HUES48 (cell line): Measurements from ENCODE around the gene SMURF2.
"Not testable (repeated sequence)": the region's sequence is repeated elsewhere in the genome, so short reads cannot be mapped to it uniquely, and the experiment has no call there.

Source experiments
- H3K27ac ChIP-seq: one replicate; pipeline ENCODE4 v1.7.0; 2013; ENCODE audit warnings: low read depth, low read length, inconsistent platforms
- H3K27me3 ChIP-seq: 2 replicates; pipeline ENCODE4 v1.6.1; 2013; ENCODE audit warnings: mild to moderate bottlenecking, low read length; ENCODE audit not compliant: control insufficient read depth, insufficient read depth
- H3K36me3 ChIP-seq: 2 replicates; pipeline ENCODE4 v1.6.1; 2013; ENCODE audit warnings: low read length; ENCODE audit not compliant: control insufficient read depth, insufficient read depth
- H3K4me1 ChIP-seq: 2 replicates; pipeline ENCODE4 v1.6.1; 2013; ENCODE audit warnings: mild to moderate bottlenecking, low read length; ENCODE audit not compliant: control insufficient read depth, insufficient read depth
- H3K4me3 ChIP-seq: 2 replicates; pipeline ENCODE4 v1.5.1; 2013; ENCODE audit warnings: mild to moderate bottlenecking, low read depth, low read length
- H3K9ac ChIP-seq: 2 replicates; pipeline ENCODE4 v1.6.1; 2013; ENCODE audit warnings: mild to moderate bottlenecking, low read depth, low read length, moderate library complexity
- H3K9me3 ChIP-seq: 2 replicates; pipeline ENCODE4 v1.6.1; 2013; ENCODE audit warnings: low read length; ENCODE audit not compliant: control insufficient read depth, insufficient read depth

The SMURF2 gene

DNA sequence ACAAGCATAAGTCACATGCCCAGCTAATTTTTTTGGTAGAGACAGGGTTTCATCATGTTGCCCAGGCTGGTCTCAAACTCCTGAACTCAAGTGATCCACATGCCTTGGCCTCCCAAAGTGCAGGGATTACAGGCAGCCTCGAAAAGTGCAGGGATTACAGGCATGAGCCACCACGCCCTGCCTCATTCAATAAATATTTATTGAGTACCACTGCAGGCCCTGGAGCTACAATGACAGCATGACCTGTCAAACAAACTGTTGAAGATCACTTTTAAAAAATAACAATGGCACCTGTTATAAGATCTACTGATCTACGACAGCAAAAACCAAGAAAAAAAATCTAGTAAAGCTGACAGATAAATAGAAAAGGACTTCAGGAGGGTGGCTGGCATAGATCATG, 79.1 kb downstream of the SMURF2 start:
- Histone ChIP-seq H3K9ac (no peak overlapping the region), H3K4me3 (no peak overlapping the region), H3K4me1 (peaks cover 12% of the 10 kb centered on the region; the same call in 1 of the 2 replicates), H3K27ac (no peak overlapping the region), H3K27me3 (no peaks in the 10 kb centered on the region), H3K36me3 (peaks cover 38% of the 10 kb centered on the region), H3K9me3 (no peaks in the 10 kb centered on the region)

DNA sequence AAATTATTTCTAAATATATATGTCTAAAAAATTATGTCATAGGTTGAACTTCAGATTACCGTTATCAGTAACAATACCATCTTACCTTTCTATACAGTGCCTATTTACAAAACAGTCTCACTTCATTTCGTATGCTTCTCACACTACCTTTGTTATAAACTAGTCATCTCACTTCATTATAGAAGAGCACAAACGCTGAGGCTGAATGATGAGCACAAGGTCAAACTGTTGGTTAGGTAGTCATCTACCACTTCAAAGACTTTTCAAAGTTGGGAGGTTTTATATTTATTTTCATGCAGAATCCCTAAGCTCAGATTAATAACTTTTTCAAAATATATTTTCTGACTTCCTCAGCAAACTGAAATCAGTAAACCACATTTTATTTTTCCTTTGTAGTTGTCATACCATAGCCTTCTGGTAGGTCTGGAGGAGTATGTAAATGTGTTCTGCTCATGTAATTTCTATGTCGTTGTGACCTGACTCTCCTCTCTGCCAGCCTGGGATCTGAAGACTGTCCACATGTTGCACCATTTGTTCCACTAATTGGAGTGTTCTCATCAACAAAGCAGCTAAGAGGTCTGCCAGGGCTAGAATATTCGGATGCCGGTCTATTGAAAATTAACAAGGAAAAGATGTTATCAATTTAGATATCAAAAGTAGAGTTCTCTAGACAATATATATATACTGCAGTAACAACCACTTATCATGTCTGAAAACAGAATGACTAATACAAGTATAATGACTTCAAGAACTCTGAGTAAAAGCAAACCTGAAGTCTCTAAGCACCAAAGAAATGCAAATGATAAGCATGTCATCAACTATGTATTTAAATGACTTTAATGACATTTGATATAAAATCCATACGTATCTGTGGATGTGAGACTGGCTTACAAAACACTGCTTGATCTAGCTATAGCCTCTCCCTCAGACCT, 81.5 kb downstream of the SMURF2 start:
- Histone ChIP-seq H3K27ac (no peak overlapping the region), H3K9me3 (no peaks in the 10 kb centered on the region), H3K36me3 (peaks cover 38% of the 10 kb centered on the region), H3K4me3 (no peak overlapping the region), H3K27me3 (no peaks in the 10 kb centered on the region), H3K4me1 (0 out of 2 replicates have a peak, but pooled peaks cover 5% of the 10 kb centered on the region), H3K9ac (no peak overlapping the region)

DNA sequence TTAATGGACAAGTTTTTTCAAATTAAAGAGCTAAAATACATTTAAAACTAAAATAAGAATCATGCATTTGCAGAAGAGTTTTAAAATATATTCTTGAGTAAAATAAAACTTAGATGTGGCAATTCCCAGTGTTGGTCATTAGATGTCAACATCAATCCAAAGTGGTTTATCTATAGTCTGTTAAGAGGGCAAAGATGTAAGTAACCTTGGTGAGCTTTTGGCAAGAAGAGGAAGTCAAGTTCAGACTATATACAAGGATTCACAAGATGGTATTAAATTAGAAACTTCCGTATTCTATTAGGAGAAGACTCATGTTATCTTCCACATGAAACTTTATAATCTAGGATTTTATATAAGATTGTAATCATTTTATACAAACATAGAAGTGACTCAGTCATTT, 82.2 kb downstream of the SMURF2 start:
- Histone ChIP-seq H3K4me1 (0 out of 2 replicates have a peak, but pooled peaks cover 5% of the 10 kb centered on the region), H3K4me3 (no peak overlapping the region), H3K27me3 (no peaks in the 10 kb centered on the region), H3K9ac (no peak overlapping the region), H3K27ac (no peak overlapping the region), H3K36me3 (peaks cover 38% of the 10 kb centered on the region), H3K9me3 (no peaks in the 10 kb centered on the region)

DNA sequence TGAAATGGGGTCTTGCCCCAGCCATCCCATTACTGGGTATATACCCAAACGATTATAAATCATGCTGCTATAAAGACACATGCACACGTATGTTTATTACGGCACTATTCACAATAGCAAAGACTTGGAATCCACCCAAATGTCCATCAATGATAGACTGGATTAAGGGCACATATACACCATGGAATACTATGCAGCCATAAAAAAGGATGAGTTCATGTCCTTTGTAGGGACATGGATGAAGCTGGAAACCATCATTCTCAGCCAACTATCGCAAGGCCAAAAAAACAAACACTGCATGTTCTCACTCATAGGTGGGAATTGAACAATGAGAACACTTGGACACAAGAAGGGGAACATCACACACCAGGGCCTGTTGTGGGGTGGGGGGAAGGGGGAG, 85.1 kb downstream of the SMURF2 start:
- H3K4me3 ChIP-seq, H3K9me3 ChIP-seq, H3K4me1 ChIP-seq, H3K27ac ChIP-seq, H3K27me3 ChIP-seq, H3K9ac ChIP-seq: not testable (repeated sequence)
- peaks cover 28% of the 10 kb centered on the region for H3K36me3 ChIP-seq

DNA sequence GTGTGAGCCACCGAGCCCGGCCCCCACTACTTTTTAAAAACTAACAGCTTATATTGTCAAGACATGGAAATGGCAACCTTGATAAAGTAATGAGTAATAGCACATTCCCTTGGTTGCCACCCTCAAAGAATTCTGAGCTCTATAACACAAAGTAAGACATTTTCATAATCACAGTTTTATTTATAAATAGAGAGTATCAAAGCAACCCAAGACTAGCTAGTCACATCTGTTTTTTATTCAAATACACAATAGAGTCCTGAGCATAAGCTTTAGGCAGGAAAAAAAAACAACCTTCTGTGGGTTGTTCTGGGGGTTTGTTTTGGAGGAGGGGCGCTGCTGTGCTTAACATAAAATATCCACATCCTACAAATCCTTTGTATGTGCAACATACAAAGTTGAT, 86.7 kb downstream of the SMURF2 start:
- Histone ChIP-seq H3K4me1 (no peaks in the 10 kb centered on the region), H3K36me3 (peaks cover 35% of the 10 kb centered on the region), H3K9ac (no peak overlapping the region), H3K4me3 (no peak overlapping the region), H3K27me3 (no peaks in the 10 kb centered on the region), H3K9me3 (no peaks in the 10 kb centered on the region), H3K27ac (no peak overlapping the region)

DNA sequence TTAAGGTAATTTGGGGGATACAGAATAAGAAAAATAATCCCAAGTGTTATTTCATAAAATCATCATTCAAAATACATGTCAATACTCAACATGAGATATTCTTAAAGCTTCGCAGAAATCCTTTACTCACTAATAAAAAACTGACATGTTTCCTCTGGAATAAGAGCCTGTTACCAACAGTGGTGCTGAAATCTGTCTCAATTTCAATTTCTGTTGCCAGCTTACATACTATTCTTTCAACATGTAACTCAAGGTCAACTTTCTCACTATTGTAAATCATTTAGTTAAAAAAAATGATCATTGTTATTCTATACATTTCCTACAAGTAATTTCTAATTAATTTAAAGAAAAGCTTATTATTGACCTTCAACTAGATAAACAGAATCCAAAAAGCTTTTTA, 87.5 kb downstream of the SMURF2 start:
- H3K9ac ChIP-seq, result no peak overlapping the region
- no peak overlapping the region for H3K4me3 ChIP-seq
- H3K36me3 ChIP-seq, result peaks cover 30% of the 10 kb centered on the region
- H3K27ac ChIP-seq, result no peak overlapping the region
- H3K4me1 ChIP-seq, result no peaks in the 10 kb centered on the region
- H3K27me3 ChIP-seq, result no peaks in the 10 kb centered on the region
- H3K9me3 ChIP-seq, result no peaks in the 10 kb centered on the region

DNA sequence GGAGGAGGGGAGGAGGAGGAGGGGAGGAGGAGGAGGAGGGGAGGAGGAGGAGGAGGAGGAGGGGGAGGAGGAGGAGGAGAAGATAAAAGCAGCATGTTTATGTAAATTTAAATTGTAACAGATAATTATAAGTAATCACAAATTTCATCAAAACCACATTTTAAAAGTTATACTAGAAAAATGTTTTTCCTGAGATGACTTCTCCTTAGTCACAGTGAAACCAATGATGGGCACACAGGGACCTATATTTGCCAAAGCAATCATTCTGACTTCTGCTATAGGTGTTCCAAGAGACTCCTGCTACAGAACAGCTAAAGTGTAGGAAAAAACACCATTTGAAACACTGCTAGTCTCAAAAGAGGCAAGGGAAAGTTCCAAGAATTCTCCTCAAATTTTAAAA, 88.9 kb downstream of the SMURF2 start:
- Histone ChIP-seq H3K9me3 (no peaks in the 10 kb centered on the region), H3K36me3 (peaks cover 22% of the 10 kb centered on the region; the same call in 1 of the 2 replicates), H3K27me3 (no peaks in the 10 kb centered on the region), H3K9ac (no peak overlapping the region), H3K4me1 (no peaks in the 10 kb centered on the region), H3K27ac (no peak overlapping the region), H3K4me3 (no peak overlapping the region)

DNA sequence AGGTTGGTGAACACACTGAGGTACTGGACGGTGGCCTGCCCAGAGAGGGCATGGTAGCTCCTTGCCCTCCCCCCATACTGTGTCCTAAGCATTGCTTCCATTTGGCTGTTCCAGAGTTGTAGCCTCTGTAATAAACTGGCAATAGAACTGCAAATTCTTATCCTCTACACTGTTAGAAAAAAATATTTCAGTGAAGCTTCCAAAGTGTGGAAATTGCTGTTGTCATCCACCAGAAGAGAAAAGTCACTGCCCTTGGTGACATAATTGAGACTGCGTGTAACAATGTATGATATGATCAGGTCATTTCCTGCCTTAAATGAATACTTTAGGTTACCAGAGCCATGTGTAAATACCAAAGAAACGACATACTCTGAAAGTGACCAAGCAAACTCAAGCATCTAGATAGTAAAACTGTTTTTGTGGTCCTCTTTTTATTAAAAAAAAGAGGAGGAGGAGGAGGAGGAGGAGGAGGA, 89.4 kb downstream of the SMURF2 start:
- peaks cover 21% of the 10 kb centered on the region; the same call in 1 of the 2 replicates for H3K36me3 ChIP-seq
- no peaks in the 10 kb centered on the region for H3K27me3 ChIP-seq
- no peaks in the 10 kb centered on the region for H3K9me3 ChIP-seq
- H3K9ac ChIP-seq, result no peak overlapping the region
- no peak overlapping the region for H3K4me3 ChIP-seq
- H3K4me1 ChIP-seq, result no peaks in the 10 kb centered on the region
- no peak overlapping the region for H3K27ac ChIP-seq

DNA sequence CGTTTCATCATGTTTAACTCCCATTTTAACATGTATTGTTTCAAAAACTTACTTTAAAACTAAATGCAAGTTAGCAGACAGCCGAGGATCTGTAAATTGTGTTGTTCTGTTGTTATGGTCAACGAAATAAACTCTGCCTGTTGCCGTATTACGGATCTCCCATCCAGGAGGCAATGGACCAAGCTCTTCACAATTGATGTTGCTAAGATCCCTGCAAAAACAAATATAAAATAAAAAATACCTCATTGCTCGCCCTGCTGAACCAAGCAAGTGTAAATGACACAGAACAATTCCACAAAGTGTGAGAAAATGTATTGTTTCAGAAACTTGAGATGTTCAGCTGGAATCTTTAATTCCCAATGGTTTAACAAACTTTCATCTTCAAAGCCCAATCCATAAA, 90.4 kb downstream of the SMURF2 start:
- Histone ChIP-seq H3K27ac (no peak overlapping the region), H3K4me3 (no peak overlapping the region), H3K27me3 (no peaks in the 10 kb centered on the region), H3K4me1 (no peaks in the 10 kb centered on the region), H3K9ac (no peak overlapping the region), H3K36me3 (peaks cover 24% of the 10 kb centered on the region; the same call in 1 of the 2 replicates), H3K9me3 (no peaks in the 10 kb centered on the region)

DNA sequence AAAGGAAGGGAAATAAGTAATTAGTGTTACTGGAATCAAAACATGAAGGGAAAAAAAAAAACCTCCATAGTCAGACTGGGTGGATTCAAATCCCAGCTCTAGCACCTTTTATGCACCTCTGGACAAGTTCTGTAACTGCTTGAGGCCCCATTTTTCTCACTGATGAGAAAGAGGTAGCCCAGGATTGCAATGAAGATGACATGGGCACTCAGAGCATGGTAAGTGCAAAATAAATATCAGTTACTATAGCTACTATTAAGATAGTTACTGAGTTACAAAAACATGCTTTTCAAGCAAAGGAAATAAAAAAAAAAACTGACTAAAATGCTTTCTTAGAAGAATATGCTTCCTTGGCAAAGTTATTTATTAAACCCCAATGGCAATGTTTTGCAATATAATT, 96.5 kb downstream of the SMURF2 start:
- no peak overlapping the region for H3K9ac ChIP-seq
- no peaks in the 10 kb centered on the region for H3K4me1 ChIP-seq
- H3K4me3 ChIP-seq, result no peak overlapping the region
- peaks cover 28% of the 10 kb centered on the region for H3K36me3 ChIP-seq
- no peaks in the 10 kb centered on the region for H3K9me3 ChIP-seq
- H3K27ac ChIP-seq, result no peak overlapping the region
- no peaks in the 10 kb centered on the region for H3K27me3 ChIP-seq

DNA sequence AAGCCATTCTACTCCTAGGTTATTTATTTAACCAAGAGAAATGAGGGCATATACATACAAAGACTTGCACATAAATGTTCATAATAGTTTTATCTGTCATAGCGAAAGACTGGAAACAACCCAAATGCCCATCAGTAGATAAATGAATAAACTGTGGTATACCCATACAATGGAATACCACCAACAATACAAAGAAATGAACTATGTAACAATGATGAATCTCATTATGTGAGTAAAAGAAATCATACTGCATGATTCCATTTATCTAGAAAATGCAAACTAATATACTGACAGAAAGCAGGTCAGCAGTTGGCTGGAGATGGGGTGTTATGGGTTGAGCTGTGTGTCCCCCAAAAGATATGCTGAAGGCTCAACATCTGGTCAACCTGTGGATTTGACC, 98.0 kb downstream of the SMURF2 start:
- no peak overlapping the region for H3K27ac ChIP-seq
- peaks cover 24% of the 10 kb centered on the region for H3K36me3 ChIP-seq
- no peaks in the 10 kb centered on the region for H3K27me3 ChIP-seq
- no peak overlapping the region for H3K9ac ChIP-seq
- no peaks in the 10 kb centered on the region for H3K4me1 ChIP-seq
- no peak overlapping the region for H3K4me3 ChIP-seq
- no peaks in the 10 kb centered on the region for H3K9me3 ChIP-seq
